A549 (cell line): ENCODE results near the gene GATA2. TPM values are rescaled to one million over a fixed set of nuclear protein-coding genes. Genes with fewer than 3 reads are reported as not detected.

Experiments used
- ATAC-seq, 2 experiments: fragments of 200-7000 bp in 1 of 2; fragments of >200 bp in 1 of 2; cut with Nextera tagmentation in 1 of 2; cut with Tn5 transposase in 1 of 2; 3 replicates each; pipeline versions ENCODE4 v1.8.0 to v1.9.1; 2018 to 2020; ENCODE audit warnings: mild to moderate bottlenecking in 1 of 2, moderate library complexity in 1 of 2
- CTCF ChIA-PET: fragments of 300-600 bp; sonication (Branson Sonifier 250); formaldehyde crosslinking; extraction: SDS; loops from one replicate; lab custom pipeline; 2021; ENCODE audit warnings: antibody characterized with exemption, inconsistent platforms; lab: Yijun Ruan, JAX
- POLR2A ChIA-PET: fragments of 350-600 bp; formaldehyde crosslinking; extraction: SDS; loops from one replicate; lab custom pipeline; 2021; ENCODE audit warnings: antibody characterized with exemption, inconsistent platforms; lab: Yijun Ruan, JAX
- DNase-seq, 2 experiments: peaks; one replicate each; pipeline versions ENCODE4 v3.0.0 to v3.0.0-alpha.2; 2011 to 2016; ENCODE audit warnings: low read depth in 1 of 2, low spot score in 1 of 2
- FAIRE-seq: peaks from 2 replicates; lab custom pipeline; 2011; peaks lifted over from hg19 to GRCh38; lab: Jason Lieb, UNC
- H3K27ac ChIP-seq, 2 experiments: fragments of >200 bp; sonication (Bioruptor Twin); formaldehyde crosslinking; 3 replicates each; pipeline ENCODE4 v1.5.1; 2016 to 2017
- H3K4me1 ChIP-seq: fragments of >200 bp; sonication (Bioruptor Twin); formaldehyde crosslinking; 3 replicates; pipeline ENCODE4 v1.6.1; 2016
- H3K4me2 ChIP-seq: fragments of >200 bp; sonication (Bioruptor Twin); formaldehyde crosslinking; 3 replicates; pipeline ENCODE4 v1.6.1; 2016
- H3K4me3 ChIP-seq: fragments of >200 bp; sonication (Bioruptor Twin); formaldehyde crosslinking; 3 replicates; pipeline ENCODE4 v1.5.1; 2016
- H3K9me3 ChIP-seq: fragments of >200 bp; sonication (Bioruptor Twin); formaldehyde crosslinking; 3 replicates; pipeline ENCODE4 v1.6.1; 2016
- ATOH8 ChIP-seq: fragments of 250-450 bp; sonication (Bioruptor Pico); IDR thresholded peaks from 2 replicates; pipeline ENCODE4 v1.5.0; 2020; ENCODE audit warnings: low read depth, mild to moderate bottlenecking, moderate library complexity
- CTCF ChIP-seq: fragments of >200 bp; sonication (Bioruptor Twin); formaldehyde crosslinking; IDR thresholded peaks from 3 replicates; pipeline ENCODE4 v1.5.1; 2016
- EP300 ChIP-seq, 2 experiments: fragments of >200 bp; sonication (Bioruptor Twin); formaldehyde crosslinking; IDR thresholded peaks; 2 replicates in 1 of 2; 3 replicates in 1 of 2; pipeline ENCODE4 v1.6.1; 2016 to 2017
- ESRRA ChIP-seq: fragments of 150-350 bp; IDR thresholded peaks from 2 replicates; pipeline ENCODE4 v1.6.1; 2014; ENCODE audit warnings: mild to moderate bottlenecking, low read length, borderline replicate concordance
- FOXS1 ChIP-seq: fragments of 250-450 bp; sonication (Bioruptor Pico); IDR thresholded peaks from 2 replicates; pipeline ENCODE4 v1.5.0; 2020; ENCODE audit warnings: mild to moderate bottlenecking, moderate library complexity
- HDAC2 ChIP-seq: fragments of 200-600 bp; sonication (generic); IDR thresholded peaks from 2 replicates; pipeline ENCODE4 v1.6.1; 2016
- JUN ChIP-seq, 2 experiments: fragments of >200 bp; sonication (Bioruptor Twin); formaldehyde crosslinking; IDR thresholded peaks; 2 replicates in 1 of 2; 3 replicates in 1 of 2; pipeline ENCODE4 v1.6.1; 2016 to 2017
- KDM5A ChIP-seq: fragments of 200-600 bp; sonication (generic); IDR thresholded peaks from 2 replicates; pipeline ENCODE4 v1.6.1; 2016; ENCODE audit warnings: antibody characterized with exemption, mild to moderate bottlenecking
- MAX ChIP-seq: IDR thresholded peaks from 2 replicates; pipeline ENCODE4 v1.6.1; 2012
- MAZ ChIP-seq: fragments of 150-350 bp; IDR thresholded peaks from 2 replicates; pipeline ENCODE4 v1.6.1; 2014; ENCODE audit warnings: antibody characterized with exemption, low read depth, low read length, borderline replicate concordance
- NFE2L2 ChIP-seq: fragments of 150-350 bp; conservative IDR thresholded peaks from 2 replicates; pipeline ENCODE4 v1.6.1; 2014; ENCODE audit warnings: low read length
- NPAS2 ChIP-seq: fragments of 250-450 bp; sonication (Bioruptor Pico); IDR thresholded peaks from 2 replicates; pipeline ENCODE4 v1.8.0; 2022; ENCODE audit warnings: mild to moderate bottlenecking, moderate library complexity, borderline replicate concordance
- PHF8 ChIP-seq: fragments of 200-600 bp; sonication (generic); IDR thresholded peaks from 2 replicates; pipeline ENCODE4 v1.6.1; 2016; ENCODE audit warnings: low read depth, mild to moderate bottlenecking, antibody characterized with exemption, moderate library complexity, borderline replicate concordance
- POLR2AphosphoS2 ChIP-seq: conservative IDR thresholded peaks from 2 replicates; pipeline ENCODE4 v1.6.1; 2012; ENCODE audit warnings: low read length, improper control_type of control experiment, inconsistent platforms
- RARB ChIP-seq: fragments of 250-450 bp; sonication (Bioruptor Pico); IDR thresholded peaks from 2 replicates; pipeline ENCODE4 v1.8.0; 2021; ENCODE audit warnings: mild to moderate bottlenecking, moderate library complexity
- RNF2 ChIP-seq: fragments of 200-600 bp; sonication (generic); IDR thresholded peaks from 2 replicates; pipeline ENCODE4 v1.6.1; 2016; ENCODE audit warnings: low read depth, mild to moderate bottlenecking, antibody characterized with exemption, moderate library complexity, borderline replicate concordance
- SREBF2 ChIP-seq: fragments of 450-650 bp; IDR thresholded peaks from 2 replicates; pipeline ENCODE4 v1.6.1; 2014; ENCODE audit warnings: mild to moderate bottlenecking, moderate library complexity
- TFCP2L1 ChIP-seq: fragments of 250-450 bp; sonication (Bioruptor Pico); IDR thresholded peaks from 2 replicates; pipeline ENCODE4 v1.5.0; 2021; ENCODE audit warnings: mild to moderate bottlenecking
- ZC3H11A ChIP-seq: fragments of 450-650 bp; IDR thresholded peaks from 2 replicates; pipeline ENCODE4 v1.6.1; 2014; ENCODE audit warnings: antibody characterized with exemption, mild to moderate bottlenecking
- ZNF302 ChIP-seq: fragments of 250-450 bp; sonication (Bioruptor Pico); IDR thresholded peaks from 2 replicates; pipeline ENCODE4 v1.9.0; 2021; ENCODE audit warnings: inconsistent platforms, mild to moderate bottlenecking, moderate library complexity
- WGBS: methylation state at CpG from one replicate; pipeline ENCODE4 v1.1.6; 2017; ENCODE audit errors: missing lambda C conversion rate; 5-methylcytosine and 5-hydroxymethylcytosine counted together
- polyA plus RNA-seq, 4 experiments: library from polyadenylated mRNA; depleted of rRNA in 3 of 4; stranded (reverse); fragments of >200 nt; fragmentation: RNase III in 1 of 4; extraction: RNeasy Plus Mini Kit Qiagen cat#74134 plus additional on column Dnase treatment in 1 of 4; gene quantifications; 2 replicates in 3 of 4; 3 replicates in 1 of 4; pipeline ENCODE4 v1.2.3, GENCODE V29; 2011 to 2017

The GATA2 gene
- polyA plus RNA-seq, 2 of the 4 experiments (the other 2 are of a cell fraction) = 0.68 to 4.9 TPM

- Histone ChIP-seq H3K9me3 (no peaks in the 10 kb centered on the region), H3K4me1 (no peaks in the 10 kb centered on the region), H3K4me3 (no peak overlapping the region), H3K27ac (no peak overlapping the region), H3K4me2 (no peak overlapping the region)
- ChIA-PET POLR2A (no interaction called here), CTCF (interaction anchor here (0.5 to 0.7 kb wide), 2 partner anchors 13 to 711 kb away, joined by 3 read pairs; no protein-coding TSS in a partner anchor)
- TF ChIP-seq NPAS2 (CRISPR knock-in tag) (no peak), JUN (IDR thresholded peaks at IDR 0.05) (no peak)
- DNase-seq (no peak), FAIRE-seq (no peak), ATAC-seq (no peak)
- 71% methylated on average over 6 of the region's 6 CpGs for WGBS
Measured at GRCh38 chr3:128449111-128449638, 43.8 kb downstream of the GATA2 start.

GRCh38 chr3:128448491-128448890 lies 44.5 kb downstream of the GATA2 start:
- Histone ChIP-seq H3K4me2 (no peak overlapping the region), H3K9me3 (no peaks in the 10 kb centered on the region), H3K4me3 (no peak overlapping the region), H3K4me1 (no peaks in the 10 kb centered on the region), H3K27ac (no peak overlapping the region)
- 65% methylated on average over 6 of the region's 6 CpGs for WGBS
- POLR2A ChIA-PET = no interaction called here
- no peak for DNase-seq
- TF ChIP-seq MAZ (no peak), KDM5A (no peak), NPAS2 (CRISPR knock-in tag) (no peak), PHF8 (no peak), POLR2AphosphoS2 (no peak), EP300 (IDR thresholded peaks at IDR 0.05) (no peak), RARB (CRISPR knock-in tag) (no peak), CTCF (no peak), ZNF302 (no peak), ESRRA (no peak), ATOH8 (CRISPR knock-in tag) (no peak), RNF2 (no peak), TFCP2L1 (CRISPR knock-in tag) (no peak), SREBF2 (no peak), FOXS1 (CRISPR knock-in tag) (no peak)
- no peak for ATAC-seq
- FAIRE-seq = no peak
- CTCF ChIA-PET = interaction anchor here (0.5 to 0.7 kb wide), 2 partner anchors 14 to 710 kb away, joined by 3 read pairs; no protein-coding TSS in a partner anchor

- whole genome bisulfite sequencing = 88% methylated on average over 3 of the region's 3 CpGs
- ChIA-PET POLR2A (interaction anchor here (0.6 kb wide), 1 partner anchor 766 kb away, joined by 6 read pairs; no protein-coding TSS in a partner anchor), CTCF (no interaction called here)
- H3K4me1 ChIP-seq = no peaks in the 10 kb centered on the region
- TF ChIP-seq HDAC2 (no peak), ZC3H11A (no peak), NFE2L2 (no peak), MAX (no peak)
- no peak overlapping the region for H3K4me3 ChIP-seq
- H3K4me2 ChIP-seq = no peak overlapping the region
- no peak overlapping the region for H3K27ac ChIP-seq
- DNase-seq = no peak
- ATAC-seq = no peak
- FAIRE-seq = no peak
- H3K9me3 ChIP-seq = no peaks in the 10 kb centered on the region
Measured at GRCh38 chr3:128447561-128448013, 45.4 kb downstream of the GATA2 start.
